ENCODE results near the gene ZNF106. TPM values are rescaled to one million over a fixed set of nuclear protein-coding genes. Genes with fewer than 3 reads are reported as not detected.

Gene ZNF106
- total and polyA plus RNA-seq, 2 of the 4 experiments (the other 2 are of a cell fraction): 19.2 to 87.5 TPM

- Histone ChIP-seq H2BK15ac (ENCODE audit: low read depth, low read length) (no peak overlapping the region), H2BK5ac (ENCODE audit: low read depth, low read length, poor library complexity, severe bottlenecking) (no peak overlapping the region), H3K79me1 (ENCODE audit: low read depth in 1 of 2, low read length in 2 of 2) (no peaks in the 10 kb centered on the region), H3K9me1 (ENCODE audit: insufficient read depth, low read length) (peaks cover 7% of the 10 kb centered on the region; the same call in 1 of the 2 replicates), H3K4ac (ENCODE audit: low read depth, low read length) (no peak overlapping the region), H3K18ac (ENCODE audit: low read depth, low read length) (no peak overlapping the region), H2BK20ac (ENCODE audit: low read depth, low read length) (no peak overlapping the region), H3K23ac (ENCODE audit: low read depth, low read length) (no peak overlapping the region), H4K20me1 (ENCODE audit: insufficient read depth, low read length) (no peaks in the 10 kb centered on the region), H3K4me1 (ENCODE audit: control insufficient read depth, insufficient read depth, low read length) (no peaks in the 10 kb centered on the region), H2AFZ (replicated peaks; ENCODE audit: low read length, poor library complexity) (no peak overlapping the region), H3K4me2 (ENCODE audit: low read depth, low read length) (no peak overlapping the region), H3K4me3 (ENCODE audit: insufficient read depth, low read depth, low read length) (no peak overlapping the region), H3K56ac (ENCODE audit: extremely low read depth, insufficient read depth, low read length) (no peak overlapping the region), H4K5ac (ENCODE audit: low read depth, low read length) (no peak overlapping the region), H3K9ac (ENCODE audit: low read depth, low read length) (no peak overlapping the region), H3K14ac (replicated peaks; ENCODE audit: low read depth, low read length) (no peak overlapping the region), H2BK120ac (ENCODE audit: low read depth, low read length) (no peak overlapping the region), H3K27me3 (ENCODE audit: control insufficient read depth, insufficient read depth, low read length) (no peaks in the 10 kb centered on the region), H3K36me3 (ENCODE audit: control insufficient read depth, insufficient read depth, low read length) (no peaks in the 10 kb centered on the region), H3K9me3 (ENCODE audit: control insufficient read depth, insufficient read depth, low read length) (no peaks in the 10 kb centered on the region), H4K8ac (ENCODE audit: low read depth in 2 of 2, low read length in 2 of 2) (no peak overlapping the region), H2AK5ac (ENCODE audit: low read depth, low read length) (no peak overlapping the region), H4K91ac (ENCODE audit: insufficient read depth, low read depth, low read length) (no peak overlapping the region), H3K27ac (ENCODE audit: insufficient read depth, low read length) (no peak overlapping the region), H2AK9ac (replicated peaks; ENCODE audit: low read depth, low read length, poor library complexity) (peak overlapping the region; percentile 53)
- in situ Hi-C loops (cut with MboI; ENCODE audit: low sequenced_read_pairs) (no loop called here), dilution Hi-C loops (cut with HindIII; ENCODE audit: low sequenced_read_pairs, unreplicated experiment) (no loop called here), intact Hi-C loops (cut with micrococcal nuclease) (no loop called here)
- DNase-seq: no peak
- TF ChIP-seq MAZ (IDR thresholded peaks at IDR 0.05; ENCODE audit: borderline replicate concordance, low read depth, low read length) (no peak), RFX5 (IDR thresholded peaks at IDR 0.05; ENCODE audit: low read depth, low read length) (no peak), NFE2L2 (IDR thresholded peaks at IDR 0.05; ENCODE audit: low read depth, low read length) (no peak), ELK1 (IDR thresholded peaks at IDR 0.05; ENCODE audit: borderline replicate concordance, low read depth, low read length) (no peak), MAFK (IDR thresholded peaks at IDR 0.05; ENCODE audit: low read depth, low read length) (no peak), CEBPB (IDR thresholded peaks at IDR 0.05; ENCODE audit: low read depth, low read length) (no peak), FOS (IDR thresholded peaks at IDR 0.05; ENCODE audit: low read depth, low read length) (no peak), MXI1 (IDR thresholded peaks at IDR 0.05; ENCODE audit: borderline replicate concordance, low read depth, low read length) (no peak), RAD21 (IDR thresholded peaks at IDR 0.05; ENCODE audit: low read length) (no peak), SMC3 (IDR thresholded peaks at IDR 0.05; ENCODE audit: low read depth, low read length) (no peak), BHLHE40 (IDR thresholded peaks at IDR 0.05; ENCODE audit: low read depth, low read length) (no peak), USF2 (IDR thresholded peaks at IDR 0.05; ENCODE audit: low read depth, low read length) (no peak), RCOR1 (IDR thresholded peaks at IDR 0.05; ENCODE audit: insufficient replicate concordance, low read length) (no peak), POLR2A (IDR thresholded peaks at IDR 0.05; ENCODE audit: low read depth, low read length) (no peak), CHD1 (IDR thresholded peaks at IDR 0.05; ENCODE audit: low read depth, low read length) (no peak), CTCF (conservative IDR thresholded peaks at IDR 0.05; ENCODE audit: low read depth, low read length) (no peak)
- no peak for ATAC-seq (ENCODE audit: low read depth)
- no CpG with 5 or more reads among the region's 7 CpGs for WGBS, 2 experiments (ENCODE audit: extremely low coverage in 2 of 2, insufficient read length in 1 of 2)
- BruUV-seq (replicated peaks): no TSS peak
- ChIA-PET CTCF (no interaction called here), POLR2A (ENCODE audit: unreplicated experiment) (no interaction called here)
Observed at GRCh38 chr15:42403389-42403788, 87.6 kb downstream of the ZNF106 start.
